CD4-positive, alpha-beta T cell treated with Interleukin-4 for 1 hour (primary cell): ENCODE data around the gene TRRAP.
"Not testable (repeated sequence)": the region's sequence is repeated elsewhere in the genome, so short reads cannot be mapped to it uniquely, and the experiment has no call there.

Source experiments
- DNase-seq, 2 donors: peaks; one replicate each; pipeline ENCODE4 v3.0.0-alpha.2; 2020 to 2022

Gene TRRAP

DNA sequence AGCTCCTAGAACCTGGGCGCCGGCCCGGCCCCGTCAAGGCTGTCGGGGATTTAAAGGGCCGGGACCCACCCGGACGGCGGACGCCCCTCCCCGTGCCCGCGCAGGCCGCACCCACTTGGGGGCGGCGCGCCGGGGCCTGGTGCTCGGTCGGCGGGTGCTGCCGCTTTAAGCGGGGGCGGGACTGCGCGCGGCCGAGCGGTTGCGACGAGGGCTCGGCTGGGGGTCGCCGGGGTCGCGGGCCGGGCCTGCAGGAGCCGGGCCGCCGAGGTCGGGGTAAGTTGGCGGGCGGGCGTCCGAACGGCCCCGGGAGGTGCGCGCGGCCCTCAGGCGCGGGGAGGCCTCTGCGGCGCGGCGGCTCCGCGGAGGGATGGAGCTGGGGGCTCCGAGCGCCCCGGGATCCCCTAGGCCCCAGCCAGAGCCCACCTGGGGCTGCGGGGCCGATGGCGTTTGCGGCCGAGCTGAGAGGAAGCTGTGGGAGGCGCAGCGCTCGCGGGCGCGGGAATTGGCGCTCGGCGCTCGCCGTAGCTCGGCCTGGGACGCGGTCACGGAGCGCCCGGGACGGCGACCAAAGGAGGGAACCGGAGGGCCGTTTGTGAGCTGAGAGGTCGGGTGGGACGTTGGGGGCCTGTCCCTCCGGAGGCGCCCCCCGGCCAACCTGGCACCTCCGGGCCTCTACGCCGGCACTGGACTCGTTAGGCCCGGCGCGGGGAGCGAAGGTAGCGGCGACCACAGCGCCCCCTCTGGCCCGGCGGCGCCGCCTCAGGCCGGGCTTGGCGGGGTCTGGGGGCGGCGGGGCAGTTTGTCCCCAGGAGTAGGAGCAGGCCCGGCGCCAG is at the start of gene TRRAP:
Gene TRRAP (plus strand): TSS at position 168 of the 833 bp plus-strand sequence. CDS start 2,619 bp downstream, outside the sequence.
- DNase-seq, result peak; percentile 73 to 78

GRCh38 chr7:98830972-98831548 is 47.3 kb upstream of the TRRAP start:
- no peak for DNase-seq

DNA sequence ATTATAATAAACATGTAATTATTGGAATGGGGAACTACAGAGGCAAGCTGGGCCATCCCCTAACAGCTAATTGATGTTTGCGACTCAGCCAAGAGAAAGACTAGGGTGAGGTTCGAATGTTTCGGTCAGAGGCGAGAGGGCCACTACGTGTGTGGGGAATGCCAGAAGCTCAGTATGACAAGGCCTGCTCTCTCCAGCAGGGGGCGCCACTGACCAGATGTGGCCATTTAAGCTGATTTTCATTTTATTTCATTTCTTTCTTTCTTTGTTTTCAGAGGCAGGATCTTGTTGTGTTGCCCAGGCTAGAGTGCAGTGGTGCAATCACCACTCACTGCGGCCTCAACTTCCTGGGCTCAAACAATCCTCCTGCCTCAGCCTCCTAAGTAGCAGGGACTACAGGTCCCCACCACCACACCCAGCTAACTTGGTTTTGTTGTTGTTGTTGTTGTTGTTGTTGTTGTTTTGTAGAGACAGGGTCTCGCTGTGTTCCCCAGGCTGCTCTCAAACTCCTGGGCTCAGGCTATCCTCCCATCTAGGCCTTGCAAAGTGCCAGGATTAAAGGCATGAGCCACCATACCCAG is 46.6 kb upstream of the TRRAP start:
- DNase-seq, result peak in 1 of 2 donors; percentile 16

GRCh38 chr7:98833022-98833421 is 45.3 kb upstream of the TRRAP start:
- DNase-seq, result no peak

DNA sequence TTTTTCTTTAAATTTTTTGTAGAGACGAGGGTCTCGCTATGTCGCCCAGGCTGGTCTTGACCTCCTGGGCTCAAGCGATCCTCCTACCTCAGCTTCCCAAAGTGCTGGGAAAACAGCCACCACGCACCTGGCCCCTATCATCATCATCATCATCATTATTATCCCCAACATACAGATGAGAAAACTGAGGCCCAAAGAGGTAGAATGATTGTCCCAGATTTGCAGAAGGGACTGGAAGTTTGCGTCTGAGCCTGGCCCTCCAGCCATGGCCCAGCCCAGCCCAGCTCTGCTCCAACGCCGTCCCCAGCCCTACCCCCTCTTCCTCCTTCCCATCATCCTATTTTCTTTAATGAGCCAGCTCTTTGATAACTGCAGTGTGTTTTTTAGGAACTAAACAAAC is 43.4 kb upstream of the TRRAP start:
- no peak for DNase-seq

GRCh38 chr7:98836811-98837629 is 41.3 kb upstream of the TRRAP start:
- peak in 1 of 2 donors; percentile 1 for DNase-seq

GRCh38 chr7:98837630-98837972 is 40.7 kb upstream of the TRRAP start:
- no peak for DNase-seq

GRCh38 chr7:98840096-98840495 is 38.2 kb upstream of the TRRAP start:
- no peak for DNase-seq

DNA sequence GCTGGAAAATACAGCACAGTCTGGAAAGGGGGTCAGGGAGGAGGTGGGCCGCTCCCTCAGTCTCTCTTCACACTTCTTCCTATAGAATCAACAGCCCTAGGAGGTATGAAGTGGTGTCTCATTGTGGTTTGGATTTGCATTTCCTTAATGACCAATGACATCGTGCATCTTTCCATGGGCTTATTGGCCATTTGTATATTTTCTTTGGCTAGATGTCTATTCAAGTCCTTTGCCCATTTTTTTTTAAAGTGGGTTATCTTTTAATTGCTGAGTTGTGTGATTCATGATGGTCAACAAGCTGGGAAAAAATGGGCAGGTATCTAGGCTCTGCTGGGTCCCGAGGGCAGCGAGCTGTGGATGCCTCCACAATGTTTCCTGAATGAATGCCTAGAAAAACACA is 37.6 kb upstream of the TRRAP start:
- no peak for DNase-seq

- DNase-seq, result peak; percentile 56 to 59
These were observed 36.9 kb upstream of the TRRAP start for GRCh38 chr7:98841179-98841997.

DNA sequence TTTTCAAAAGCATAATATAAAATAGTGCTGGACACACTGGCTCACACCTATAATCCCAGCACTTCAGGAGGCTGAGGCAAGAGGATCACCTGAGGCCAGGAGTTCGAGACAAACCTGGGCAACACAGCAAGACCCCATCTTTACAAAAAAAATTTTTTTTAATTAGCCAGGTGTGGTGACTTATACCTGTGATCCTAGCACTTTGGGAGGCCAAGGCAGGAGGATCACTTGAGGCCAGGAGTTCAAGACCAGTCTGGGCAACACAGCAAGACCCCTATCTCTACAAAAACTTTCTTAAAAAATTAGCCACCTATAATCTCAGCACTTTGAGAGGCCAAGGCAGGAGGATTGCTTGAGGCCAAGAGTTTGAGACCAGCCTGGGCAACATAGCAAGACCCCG is 35.8 kb upstream of the TRRAP start:
- not testable (repeated sequence) for DNase-seq

GRCh38 chr7:98848918-98849317 is 29.4 kb upstream of the TRRAP start:
- no peak for DNase-seq

DNA sequence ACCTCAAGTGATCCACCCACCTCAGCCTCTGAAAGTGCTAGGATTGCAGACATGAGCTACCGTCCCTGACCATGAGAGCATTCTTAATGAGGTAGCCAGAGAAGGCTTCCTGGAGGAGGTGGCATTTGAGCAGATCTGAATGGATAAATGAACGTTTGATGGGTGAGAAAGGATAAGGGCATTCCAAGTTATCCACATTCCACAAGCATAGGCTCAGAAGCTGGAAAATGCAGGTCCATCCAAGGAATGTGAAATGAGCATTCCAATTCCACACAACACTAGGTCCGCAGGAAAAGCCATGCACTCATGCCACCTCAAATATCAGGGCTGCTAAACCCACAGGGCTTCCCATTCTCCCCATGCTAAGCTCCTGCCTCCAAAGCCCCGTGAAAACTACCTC is 25.5 kb upstream of the TRRAP start:
- no peak for DNase-seq

DNA sequence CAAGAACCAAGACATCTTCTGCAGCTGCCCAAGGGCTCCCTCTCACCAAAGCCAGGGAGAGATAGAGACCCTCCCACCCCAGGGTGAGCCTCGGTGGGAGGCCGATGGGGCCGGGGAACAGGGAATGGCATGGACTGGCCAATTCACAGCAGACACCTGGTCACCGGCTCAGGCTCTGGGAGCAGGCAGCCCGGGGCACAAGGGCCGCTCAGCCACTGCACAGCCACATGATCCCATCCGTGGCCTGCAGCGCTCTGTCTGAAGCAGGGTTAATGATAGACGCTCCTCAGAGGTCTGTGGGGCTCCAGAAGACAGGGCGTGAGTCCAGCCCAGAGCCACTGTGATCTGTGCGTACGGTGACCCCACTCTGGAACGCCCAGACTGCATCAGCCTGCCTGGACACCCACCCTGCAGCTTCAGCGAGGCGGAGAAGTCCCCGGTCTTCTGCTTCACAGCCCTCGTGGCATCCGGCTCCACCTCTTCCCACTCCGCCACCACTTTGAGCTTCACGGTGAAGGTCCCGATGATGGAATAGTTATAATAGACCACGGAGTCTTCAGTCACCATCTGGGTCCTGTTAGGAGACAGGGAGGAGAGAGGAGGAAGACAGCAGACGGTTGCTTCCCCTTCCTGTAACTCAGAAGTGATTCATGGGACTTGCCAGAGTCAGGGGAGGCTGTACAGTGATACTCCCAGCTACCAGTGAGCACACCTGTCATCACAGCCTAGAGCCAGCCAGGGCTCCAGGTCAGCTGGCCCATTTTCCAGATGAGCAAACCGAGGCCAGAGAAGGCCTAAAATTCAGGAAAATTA is 22.5 kb upstream of the TRRAP start:
- no peak for DNase-seq

GRCh38 chr7:98860071-98860470 is 18.3 kb upstream of the TRRAP start:
- DNase-seq, result no peak

- DNase-seq, result no peak
These were observed 16.1 kb upstream of the TRRAP start for GRCh38 chr7:98862203-98862602.

DNA sequence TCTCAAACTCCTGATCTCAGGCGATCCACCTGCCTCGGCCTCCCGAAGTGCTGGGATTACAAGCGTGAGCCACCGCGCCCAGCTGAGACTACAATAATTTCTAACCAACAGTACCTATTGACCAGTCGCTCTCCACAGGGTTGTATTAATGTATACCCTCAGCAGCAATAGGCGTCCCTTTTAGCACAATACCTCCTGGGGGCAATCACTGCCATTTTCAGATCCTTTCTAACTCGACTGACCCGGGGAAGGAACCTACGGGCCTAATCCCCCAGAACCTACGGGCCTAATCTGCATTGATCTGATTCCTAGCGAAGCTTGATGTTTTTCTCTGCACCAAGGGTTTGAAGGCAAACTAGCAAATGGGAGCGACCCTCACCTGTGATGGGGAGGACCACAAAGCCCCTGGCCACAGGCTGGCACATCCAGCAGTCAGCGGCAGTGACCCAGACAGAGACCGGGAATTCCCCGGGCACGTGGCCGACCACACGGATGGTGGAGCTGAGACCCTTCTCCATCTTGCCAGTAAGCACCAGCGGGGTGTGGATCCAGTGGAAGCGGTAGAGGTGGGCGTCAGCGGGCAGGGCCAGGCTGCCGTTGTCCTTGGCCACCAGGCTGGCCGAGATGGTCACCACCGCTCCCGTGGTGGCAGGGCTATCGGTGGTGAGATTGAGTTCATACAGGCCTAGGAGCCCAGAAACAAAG is 15.5 kb upstream of the TRRAP start:
- DNase-seq, result no peak

DNA sequence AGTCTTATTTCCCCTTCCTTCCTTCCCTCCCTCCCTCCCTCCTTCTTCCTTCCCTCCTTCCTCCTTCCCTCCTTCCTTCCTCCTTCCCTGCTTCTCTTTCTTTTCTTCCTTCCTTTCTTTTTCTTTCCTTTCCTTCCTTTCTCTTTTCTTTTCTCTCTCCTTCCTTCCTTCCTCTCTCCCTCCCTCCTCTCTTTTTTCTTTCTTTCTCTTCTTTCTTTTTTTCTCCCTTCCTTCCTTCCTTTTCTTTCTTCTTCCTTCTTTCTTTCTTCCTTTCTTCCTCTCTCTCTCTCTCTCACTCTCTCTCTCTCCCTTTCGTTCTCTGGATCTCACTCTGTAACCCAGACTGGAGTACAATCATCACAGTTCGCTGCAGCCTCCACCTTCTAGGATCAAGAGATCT is 14.7 kb upstream of the TRRAP start:
- no peak for DNase-seq

DNA sequence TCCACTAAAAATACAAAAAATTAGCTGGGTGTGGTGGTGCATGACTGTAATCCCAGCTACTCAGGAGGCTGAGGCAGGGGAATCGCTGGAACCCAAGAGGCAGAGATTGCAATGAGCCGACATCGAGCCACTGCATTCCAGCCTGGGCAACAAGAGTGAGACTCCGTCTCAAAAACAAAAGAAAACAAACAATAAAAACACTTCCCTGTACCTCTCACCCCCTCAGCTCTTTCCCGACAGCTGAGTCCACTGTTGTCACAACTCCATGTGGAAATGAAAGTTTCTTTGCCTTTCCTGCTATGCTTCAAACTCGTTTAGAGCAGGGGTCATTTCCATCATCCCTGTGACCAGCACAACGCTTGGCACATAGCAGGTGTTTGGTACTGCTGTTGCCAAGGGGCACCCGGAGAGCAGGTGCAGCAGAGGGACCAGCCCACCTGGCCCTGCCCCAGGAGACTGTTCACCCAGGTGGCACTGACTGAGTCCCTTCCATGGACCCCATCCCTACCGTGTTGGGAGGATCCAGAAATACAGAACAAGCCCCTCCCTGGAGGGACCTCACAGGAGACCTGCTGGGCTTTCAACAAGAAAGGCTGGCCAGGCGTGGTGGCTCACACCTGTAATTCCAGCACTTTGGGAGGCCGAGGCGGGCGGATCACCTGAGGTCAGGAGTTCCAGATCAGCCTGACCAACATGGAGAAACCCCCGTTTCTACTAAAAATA is 13.4 kb upstream of the TRRAP start:
- DNase-seq, result no peak

DNA sequence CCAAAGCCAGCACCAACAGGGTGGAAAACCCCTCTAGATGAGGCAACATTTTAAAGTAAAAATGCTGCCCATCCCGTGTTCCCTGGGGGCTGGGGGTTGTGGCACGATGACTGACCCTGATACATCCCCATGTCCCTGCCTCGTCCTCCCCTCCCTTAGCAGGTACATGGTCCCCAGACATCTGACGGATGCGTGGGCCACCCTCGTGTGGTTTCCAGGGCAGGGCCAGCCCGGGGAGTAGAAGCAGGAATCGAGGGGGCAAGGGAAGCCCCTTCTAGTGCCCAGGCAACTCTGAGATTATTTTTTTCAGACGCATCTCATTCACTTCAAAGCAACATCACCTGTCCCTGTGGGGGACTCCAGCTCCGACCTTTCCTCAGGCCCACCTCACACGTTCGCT is 12.0 kb upstream of the TRRAP start:
- DNase-seq, result no peak
